Hematopoietic multipotent progenitor cell treated with erythropoietin and hydrocortisone succinate and interleukin-3 and kit ligand, for 17 days (in vitro differentiated cells): ENCODE data around the gene PHF11.
"Not testable (repeated sequence)": the region's sequence is repeated elsewhere in the genome, so short reads cannot be mapped to it uniquely, and the experiment has no call there.

Experiments
- DNase-seq: peaks from one replicate; pipeline ENCODE4 v3.0.0-alpha.2; 2015; ENCODE audit warnings: low spot score

Gene PHF11

GRCh38 chr13:49495783-49496762 is at the start of gene PHF11:
TSS of gene PHF11 (plus strand) at chr13:49495953. CDS start at chr13:49496002, 49 bp downstream.
- DNase-seq: peak; percentile 83

- DNase-seq: no peak
These were observed 49.3 kb upstream of the PHF11 start for GRCh38 chr13:49446473-49446872.

GRCh38 chr13:49448753-49449152 is 47.0 kb upstream of the PHF11 start:
- DNase-seq: no peak

GRCh38 chr13:49450105-49450819 is 45.5 kb upstream of the PHF11 start:
- no peak for DNase-seq

- DNase-seq: no peak
These were observed 42.9 kb upstream of the PHF11 start for GRCh38 chr13:49452725-49453457.

- DNase-seq: no peak
These were observed 42.3 kb upstream of the PHF11 start for GRCh38 chr13:49453465-49453864.

GRCh38 chr13:49454388-49455006 is 41.3 kb upstream of the PHF11 start:
- DNase-seq: no peak

- no peak for DNase-seq
These were observed 40.8 kb upstream of the PHF11 start for GRCh38 chr13:49455007-49455398.

GRCh38 chr13:49456156-49456555 is 39.6 kb upstream of the PHF11 start:
- DNase-seq: no peak

- no peak for DNase-seq
These were observed 38.5 kb upstream of the PHF11 start for GRCh38 chr13:49457221-49457620.

- DNase-seq: no peak
These were observed 36.2 kb upstream of the PHF11 start for GRCh38 chr13:49459580-49459979.

- no peak for DNase-seq
These were observed 31.7 kb upstream of the PHF11 start for GRCh38 chr13:49464085-49464484.

GRCh38 chr13:49464621-49465325 is 31.0 kb upstream of the PHF11 start:
- no peak for DNase-seq

GRCh38 chr13:49466292-49466838 is 29.4 kb upstream of the PHF11 start:
- DNase-seq: no peak

GRCh38 chr13:49472186-49472585 is 23.6 kb upstream of the PHF11 start:
- DNase-seq: no peak

- no peak for DNase-seq
These were observed 19.2 kb upstream of the PHF11 start for GRCh38 chr13:49476529-49476928.

GRCh38 chr13:49481788-49482187 is 14.0 kb upstream of the PHF11 start:
- DNase-seq: no peak

GRCh38 chr13:49488563-49488962 is 7.2 kb upstream of the PHF11 start:
- DNase-seq: no peak

GRCh38 chr13:49494645-49495044 is 1.1 kb upstream of the PHF11 start:
- no peak for DNase-seq

- DNase-seq: not testable (repeated sequence)
These were observed 1.1 kb downstream of the PHF11 start for GRCh38 chr13:49496837-49497236.

GRCh38 chr13:49497272-49497671 is 1.5 kb downstream of the PHF11 start:
- no peak for DNase-seq
